Mucosa of rectum (tissue), 2 donors: Measurements from ENCODE around the gene IL10RB.
"Not testable (repeated sequence)": the region's sequence is repeated elsewhere in the genome, so short reads cannot be mapped to it uniquely, and the experiment has no call there.

Experiments used
- H3K27ac ChIP-seq, 2 donors: one replicate each; pipeline ENCODE4 v1.7.0; 2013; ENCODE audit warnings: inconsistent platforms in 2 of 2, low read depth in 2 of 2, low read length in 2 of 2
- H3K27me3 ChIP-seq, 2 donors: one replicate each; pipeline ENCODE4 v1.7.0; 2013; ENCODE audit warnings: low read length in 2 of 2; ENCODE audit not compliant: control insufficient read depth in 2 of 2, insufficient read depth in 2 of 2
- H3K36me3 ChIP-seq, 2 donors: one replicate each; pipeline ENCODE4 v1.7.0; 2013; ENCODE audit warnings: low read length in 2 of 2; ENCODE audit not compliant: control insufficient read depth in 2 of 2, insufficient read depth in 2 of 2
- H3K4me1 ChIP-seq, 2 donors: one replicate each; pipeline ENCODE4 v1.7.0; 2013; ENCODE audit warnings: low read length in 2 of 2, mild to moderate bottlenecking in 1 of 2; ENCODE audit not compliant: control insufficient read depth in 2 of 2, insufficient read depth in 2 of 2
- H3K4me3 ChIP-seq, 2 donors: one replicate each; pipeline ENCODE4 v1.7.0; 2013; ENCODE audit warnings: low read length in 2 of 2
- H3K9ac ChIP-seq, 2 donors: one replicate each; pipeline ENCODE4 v1.7.0; 2013; ENCODE audit warnings: low read length in 2 of 2, low read depth in 1 of 2, mild to moderate bottlenecking in 1 of 2
- H3K9me3 ChIP-seq, 2 donors: one replicate each; pipeline ENCODE4 v1.7.0; 2013; ENCODE audit warnings: low read length in 2 of 2; ENCODE audit not compliant: control insufficient read depth in 2 of 2
- donor health status: healthy.
- donor health status: Normal muscosa, but diverticular disease.

IL10RB gene

GRCh38 chr21:33240404-33240803 lies 25.8 kb upstream of the IL10RB start:
- no peaks in the 10 kb centered on the region for H3K27me3 ChIP-seq
- H3K4me1 ChIP-seq: peaks cover 4 to 6% of the 10 kb centered on the region in 2 donors
- no peak overlapping the region for H3K4me3 ChIP-seq
- H3K27ac ChIP-seq: no peak overlapping the region
- no peaks in the 10 kb centered on the region for H3K9me3 ChIP-seq
- peaks cover 0 to 6% of the 10 kb centered on the region in 2 donors for H3K36me3 ChIP-seq
- H3K9ac ChIP-seq: no peak overlapping the region

- Histone ChIP-seq H3K36me3 (peaks cover 10% of the 10 kb centered on the region in 2 donors), H3K4me1 (peaks cover 4 to 6% of the 10 kb centered on the region in 2 donors), H3K9ac (no peak overlapping the region), H3K27ac (no peak overlapping the region), H3K9me3 (no peaks in the 10 kb centered on the region), H3K27me3 (no peaks in the 10 kb centered on the region), H3K4me3 (no peak overlapping the region)
These were observed 24.3 kb upstream of the IL10RB start for GRCh38 chr21:33241846-33242245.

GRCh38 chr21:33242846-33243245 lies 23.3 kb upstream of the IL10RB start:
- not testable (repeated sequence) for H3K27me3 ChIP-seq, H3K27ac ChIP-seq, H3K9me3 ChIP-seq, H3K4me1 ChIP-seq, H3K4me3 ChIP-seq, H3K9ac ChIP-seq
- H3K36me3 ChIP-seq: peaks cover 15% of the 10 kb centered on the region in 2 donors

- Histone ChIP-seq H3K36me3 (peaks cover 15 to 21% of the 10 kb centered on the region in 2 donors), H3K9me3 (no peaks in the 10 kb centered on the region), H3K27me3 (no peaks in the 10 kb centered on the region), H3K4me3 (peak overlapping the region in 1 of 2 donors; percentile 20), H3K9ac (no peak overlapping the region), H3K27ac (peak overlapping the region in 1 of 2 donors; percentile 17), H3K4me1 (peaks cover 0 to 3% of the 10 kb centered on the region in 2 donors)
These were observed 21.9 kb upstream of the IL10RB start for GRCh38 chr21:33244082-33244778.

- Histone ChIP-seq H3K36me3 (peaks cover 20 to 26% of the 10 kb centered on the region in 2 donors), H3K4me1 (peaks cover 0 to 3% of the 10 kb centered on the region in 2 donors), H3K27ac (peak overlapping the region in 1 of 2 donors; percentile 17)
These were observed 21.4 kb upstream of the IL10RB start for GRCh38 chr21:33244779-33245105.

GRCh38 chr21:33245289-33245918 lies 20.8 kb upstream of the IL10RB start:
- no peaks in the 10 kb centered on the region for H3K27me3 ChIP-seq
- H3K4me1 ChIP-seq: peaks cover 0 to 3% of the 10 kb centered on the region in 2 donors
- no peak overlapping the region for H3K27ac ChIP-seq
- no peak overlapping the region for H3K9ac ChIP-seq
- no peak overlapping the region for H3K4me3 ChIP-seq
- no peaks in the 10 kb centered on the region for H3K9me3 ChIP-seq
- H3K36me3 ChIP-seq: peaks cover 20 to 31% of the 10 kb centered on the region in 2 donors

More at GRCh38 chr21:33244779-33245105, 21.4 kb upstream of the IL10RB start:
- H3K4me3 ChIP-seq: no peak overlapping the region
- H3K9me3 ChIP-seq: no peaks in the 10 kb centered on the region
- H3K27me3 ChIP-seq: no peaks in the 10 kb centered on the region
- no peak overlapping the region for H3K9ac ChIP-seq

- Histone ChIP-seq H3K27ac (no peak overlapping the region), H3K36me3 (peaks cover 20 to 37% of the 10 kb centered on the region in 2 donors), H3K4me1 (peaks cover 0 to 3% of the 10 kb centered on the region in 2 donors), H3K27me3 (no peaks in the 10 kb centered on the region), H3K4me3 (no peak overlapping the region), H3K9me3 (no peaks in the 10 kb centered on the region), H3K9ac (no peak overlapping the region)
These were observed 19.7 kb upstream of the IL10RB start for GRCh38 chr21:33246506-33246905.

GRCh38 chr21:33246963-33247362 lies 19.2 kb upstream of the IL10RB start:
- H3K4me1 ChIP-seq: peaks cover 0 to 3% of the 10 kb centered on the region in 2 donors
- no peak overlapping the region for H3K4me3 ChIP-seq
- H3K36me3 ChIP-seq: peaks cover 20 to 37% of the 10 kb centered on the region in 2 donors
- H3K9me3 ChIP-seq: no peaks in the 10 kb centered on the region
- no peaks in the 10 kb centered on the region for H3K27me3 ChIP-seq
- no peak overlapping the region for H3K27ac ChIP-seq
- H3K9ac ChIP-seq: no peak overlapping the region

- Histone ChIP-seq H3K4me1 (peaks cover 0 to 3% of the 10 kb centered on the region in 2 donors), H3K9me3 (no peaks in the 10 kb centered on the region), H3K9ac (no peak overlapping the region), H3K4me3 (no peak overlapping the region), H3K27me3 (no peaks in the 10 kb centered on the region), H3K27ac (no peak overlapping the region), H3K36me3 (peaks cover 22 to 37% of the 10 kb centered on the region in 2 donors)
These were observed 18.6 kb upstream of the IL10RB start for GRCh38 chr21:33247599-33247998.

- H3K4me1 ChIP-seq: peaks cover 0 to 2% of the 10 kb centered on the region in 2 donors
- H3K9me3 ChIP-seq: no peaks in the 10 kb centered on the region
- no peaks in the 10 kb centered on the region for H3K27me3 ChIP-seq
- H3K27ac ChIP-seq: no peak overlapping the region
- no peak overlapping the region for H3K9ac ChIP-seq
- no peak overlapping the region for H3K4me3 ChIP-seq
- H3K36me3 ChIP-seq: peaks cover 29 to 52% of the 10 kb centered on the region in 2 donors
These were observed 16.7 kb upstream of the IL10RB start for GRCh38 chr21:33249331-33250002.
